HepG2 (cell line): ENCODE results near the gene ZNF154. TPM values are rescaled to one million over a fixed set of nuclear protein-coding genes. Genes with fewer than 3 reads are reported as not detected.

Source experiments
- ATAC-seq: fragments of 200-7000 bp; cut with Tn5 transposase; 3 replicates; pipeline ENCODE4 v1.9.1; 2020; ENCODE audit warnings: mild to moderate bottlenecking, moderate library complexity
- BruUV-seq: library from RNA; stranded (reverse); fragments of 400-500 nt; replicated peaks from 2 replicates; lab custom pipeline; 2021; lab: Mats Ljungman, UMichigan
- CTCF ChIA-PET: fragments of 300-600 bp; formaldehyde crosslinking; extraction: SDS; loops from one replicate; lab custom pipeline; 2021; ENCODE audit warnings: low total read pairs, inconsistent platforms, low intra/inter-chr PET ratio; lab: Yijun Ruan, JAX
- POLR2A ChIA-PET: fragments of 350-600 bp; sonication (Branson Sonifier 250); formaldehyde crosslinking; loops from one replicate; lab custom pipeline; 2020; ENCODE audit warnings: antibody characterized with exemption, inconsistent platforms; lab: Yijun Ruan, JAX
- DNase-seq: peaks from one replicate; pipeline ENCODE4 v3.0.0-alpha.2; 2015; ENCODE audit warnings: low spot score
- FAIRE-seq: peaks from 3 replicates; lab custom pipeline; 2011; peaks lifted over from hg19 to GRCh38; lab: Jason Lieb, UNC
- H2AFZ ChIP-seq: one replicate; pipeline ENCODE4 v1.6.1; 2011; ENCODE audit warnings: low read length, inconsistent platforms
- H3K27ac ChIP-seq: fragments of 300-600 bp; 3 replicates; pipeline ENCODE4 v1.8.0; 2011; ENCODE audit warnings: mixed run types, mild to moderate bottlenecking, mixed read lengths, low read length, inconsistent platforms; ENCODE audit not compliant: insufficient read depth; ENCODE audit errors: extremely low read length
- H3K27me3 ChIP-seq, 2 experiments: fragments of 200-600 bp in 1 of 2; 2 replicates in 1 of 2; 3 replicates in 1 of 2; pipeline versions ENCODE4 v1.6.0 to v1.8.0; 2011; ENCODE audit warnings: low read length in 2 of 2, mild to moderate bottlenecking in 2 of 2, moderate library complexity in 2 of 2, inconsistent platforms in 1 of 2; ENCODE audit not compliant: insufficient read depth in 2 of 2, control insufficient read depth in 1 of 2
- H3K36me3 ChIP-seq, 2 experiments: fragments of 200-600 bp in 1 of 2; replicated peaks in 1 of 2; 2 replicates in 1 of 2; 3 replicates in 1 of 2; pipeline versions ENCODE4 v1.5.1 to v1.8.0; 2011; ENCODE audit warnings: low read length in 2 of 2, inconsistent platforms in 1 of 2; ENCODE audit not compliant: insufficient read depth in 2 of 2, control insufficient read depth in 1 of 2
- H3K4me1 ChIP-seq: 2 replicates; pipeline ENCODE4 v1.5.1; 2012; ENCODE audit warnings: low read length, inconsistent platforms; ENCODE audit not compliant: insufficient read depth
- H3K4me2 ChIP-seq: 2 replicates; pipeline ENCODE4 v1.6.0; 2011; ENCODE audit warnings: low read depth, low read length, inconsistent platforms
- H3K4me3 ChIP-seq, 3 experiments: fragments of 200-600 bp in 1 of 3; sonication (generic), shearing (Covaris generic) in 1 of 3; replicated peaks in 1 of 3; 2 replicates each; pipeline ENCODE4 v1.5.1; 2011 to 2016; ENCODE audit warnings: low read length in 3 of 3, inconsistent platforms in 2 of 3, low read depth in 2 of 3, mild to moderate bottlenecking in 2 of 3, control low read depth in 1 of 3, mixed read lengths in 1 of 3; ENCODE audit not compliant: insufficient read depth in 1 of 3
- H3K79me2 ChIP-seq: one replicate; pipeline ENCODE4 v1.6.1; 2011; ENCODE audit warnings: low read length, inconsistent platforms; ENCODE audit not compliant: insufficient read depth
- H3K9ac ChIP-seq: 2 replicates; pipeline ENCODE4 v1.6.0; 2011; ENCODE audit warnings: mild to moderate bottlenecking, low read depth, low read length, inconsistent platforms; ENCODE audit not compliant: insufficient read depth
- H3K9me3 ChIP-seq: 2 replicates; pipeline ENCODE4 v1.5.1; 2012; ENCODE audit warnings: mild to moderate bottlenecking, low read length
- H4K20me1 ChIP-seq: 2 replicates; pipeline ENCODE4 v1.6.0; 2011; ENCODE audit warnings: inconsistent platforms, mild to moderate bottlenecking, low read length, moderate library complexity; ENCODE audit not compliant: insufficient read depth
- CAMTA2 ChIP-seq: sonication (generic); formaldehyde crosslinking; IDR thresholded peaks from 2 replicates; pipeline ENCODE4 v1.4.0; 2020; ENCODE audit warnings: mild to moderate bottlenecking, missing genetic modification reagents, borderline replicate concordance
- CENPBD1 ChIP-seq: sonication (generic); formaldehyde crosslinking; IDR thresholded peaks from 2 replicates; pipeline ENCODE4 v1.8.0; 2022; ENCODE audit warnings: missing genetic modification reagents, low read depth, mild to moderate bottlenecking, borderline replicate concordance
- HBP1 ChIP-seq: IDR thresholded peaks from 2 replicates; pipeline ENCODE4 v1.6.1; 2016; ENCODE audit warnings: low read depth, control low read depth
- MBNL3 ChIP-seq: fragments of 250-450 bp; sonication (Bioruptor Pico); conservative IDR thresholded peaks from 2 replicates; pipeline ENCODE4 v1.8.0; 2022; ENCODE audit warnings: mild to moderate bottlenecking, inconsistent platforms
- MIER3 ChIP-seq: IDR thresholded peaks from 2 replicates; pipeline ENCODE4 v1.6.1; 2016; ENCODE audit warnings: missing compliant biosample characterization, borderline replicate concordance
- MLXIP ChIP-seq: sonication (generic); formaldehyde crosslinking; IDR thresholded peaks from 2 replicates; pipeline ENCODE4 v1.9.0; 2021; ENCODE audit warnings: missing genetic modification reagents, borderline replicate concordance
- MYC ChIP-seq: sonication (generic); formaldehyde crosslinking; IDR thresholded peaks from 2 replicates; pipeline ENCODE4 v1.9.0; 2021; ENCODE audit warnings: missing genetic modification reagents, borderline replicate concordance
- NFKB2 ChIP-seq: sonication (generic); formaldehyde crosslinking; IDR thresholded peaks from 2 replicates; pipeline ENCODE4 v1.4.0; 2020; ENCODE audit warnings: missing genetic modification reagents, borderline replicate concordance
- NPAS2 ChIP-seq: sonication (generic); formaldehyde crosslinking; IDR thresholded peaks from 2 replicates; pipeline ENCODE4 v1.8.0; 2022; ENCODE audit warnings: mild to moderate bottlenecking, missing genetic modification reagents, borderline replicate concordance
- SPEN ChIP-seq: sonication (generic); formaldehyde crosslinking; IDR thresholded peaks from 2 replicates; pipeline ENCODE4 v1.5.1; 2020; ENCODE audit warnings: low read depth, mild to moderate bottlenecking, missing genetic modification reagents
- STAT5B ChIP-seq: sonication (generic); formaldehyde crosslinking; IDR thresholded peaks from 2 replicates; pipeline ENCODE4 v1.4.0; 2020; ENCODE audit warnings: missing genetic modification reagents
- TMF1 ChIP-seq: sonication (generic); formaldehyde crosslinking; IDR thresholded peaks from 2 replicates; pipeline ENCODE4 v1.8.1; 2022; ENCODE audit warnings: low read depth, missing genetic modification reagents
- ZC3H4 ChIP-seq: sonication (generic); formaldehyde crosslinking; IDR thresholded peaks from 2 replicates; pipeline ENCODE4 v1.4.0; 2020; ENCODE audit warnings: missing genetic modification reagents, borderline replicate concordance
- ZNF451 ChIP-seq: sonication (generic); formaldehyde crosslinking; IDR thresholded peaks from 2 replicates; pipeline ENCODE4 v1.5.0; 2020; ENCODE audit warnings: mild to moderate bottlenecking, missing genetic modification reagents
- ZNF564 ChIP-seq: sonication (generic); formaldehyde crosslinking; IDR thresholded peaks from 2 replicates; pipeline ENCODE4 v1.8.1; 2023; ENCODE audit warnings: mild to moderate bottlenecking, missing genetic modification reagents
- ZNF614 ChIP-seq: IDR thresholded peaks from 2 replicates; pipeline ENCODE4 v1.6.1; 2018; ENCODE audit warnings: missing biosample characterization, missing genetic modification reagents, inconsistent platforms, borderline replicate concordance
- WGBS: methylation state at CpG from one replicate; pipeline ENCODE4 v1.1.6; 2017; ENCODE audit warnings: low lambda C conversion rate; 5-methylcytosine and 5-hydroxymethylcytosine counted together
- in situ Hi-C: cut with HindIII; loops from 2 replicates; pipeline ENCODE4 v1.10.0; 2017; ENCODE audit warnings: low pct_unique_long_range_greater_than_20kb; ENCODE audit not compliant: extremely low pct_ligation_motif_present
- intact Hi-C: fragments of 100-400 bp; cut with micrococcal nuclease; formaldehyde crosslinking; loops from one replicate; pipeline ENCODE4 v1.10.0; 2022; ENCODE audit not compliant: unreplicated experiment
- polyA plus RNA-seq, 8 experiments: library from polyadenylated mRNA; depleted of rRNA in 3 of 8; stranded (reverse) in 7 of 8; unstranded in 1 of 8; fragments of >200 nt; fragmentation: Illumina TruSeq in 4 of 8; extraction: Trizol in 4 of 8; gene quantifications; 2 replicates each; pipeline versions ENCODE4 v1.2.1 to v1.2.3, GENCODE V29; 2011 to 2016; ENCODE audit warnings: low read depth in 4 of 8, missing spikeins in 1 of 8, mixed read lengths in 1 of 8; ENCODE audit not compliant: insufficient read depth in 1 of 8
- total RNA-seq, 5 experiments: library from RNA; depleted of rRNA; stranded (reverse); fragments of >200 nt; fragmentation: Illumina TruSeq; extraction: Trizol; gene quantifications; 2 replicates each; pipeline ENCODE4 v1.2.3, GENCODE V29; 2016; ENCODE audit warnings: low read depth in 1 of 5
- TF ChIP-seq, protein P1 (sequence below): sonication (generic); formaldehyde crosslinking; IDR thresholded peaks from 2 replicates; pipeline ENCODE4 v1.4.0; 2020; ENCODE audit warnings: mild to moderate bottlenecking, low read depth, missing genetic modification reagents

ZNF154 gene
- total and polyA plus RNA-seq, 2 of the 13 experiments (the other 11 are each of a cell fraction or from before 2014, with no cell fraction given) = not detected

DNA sequence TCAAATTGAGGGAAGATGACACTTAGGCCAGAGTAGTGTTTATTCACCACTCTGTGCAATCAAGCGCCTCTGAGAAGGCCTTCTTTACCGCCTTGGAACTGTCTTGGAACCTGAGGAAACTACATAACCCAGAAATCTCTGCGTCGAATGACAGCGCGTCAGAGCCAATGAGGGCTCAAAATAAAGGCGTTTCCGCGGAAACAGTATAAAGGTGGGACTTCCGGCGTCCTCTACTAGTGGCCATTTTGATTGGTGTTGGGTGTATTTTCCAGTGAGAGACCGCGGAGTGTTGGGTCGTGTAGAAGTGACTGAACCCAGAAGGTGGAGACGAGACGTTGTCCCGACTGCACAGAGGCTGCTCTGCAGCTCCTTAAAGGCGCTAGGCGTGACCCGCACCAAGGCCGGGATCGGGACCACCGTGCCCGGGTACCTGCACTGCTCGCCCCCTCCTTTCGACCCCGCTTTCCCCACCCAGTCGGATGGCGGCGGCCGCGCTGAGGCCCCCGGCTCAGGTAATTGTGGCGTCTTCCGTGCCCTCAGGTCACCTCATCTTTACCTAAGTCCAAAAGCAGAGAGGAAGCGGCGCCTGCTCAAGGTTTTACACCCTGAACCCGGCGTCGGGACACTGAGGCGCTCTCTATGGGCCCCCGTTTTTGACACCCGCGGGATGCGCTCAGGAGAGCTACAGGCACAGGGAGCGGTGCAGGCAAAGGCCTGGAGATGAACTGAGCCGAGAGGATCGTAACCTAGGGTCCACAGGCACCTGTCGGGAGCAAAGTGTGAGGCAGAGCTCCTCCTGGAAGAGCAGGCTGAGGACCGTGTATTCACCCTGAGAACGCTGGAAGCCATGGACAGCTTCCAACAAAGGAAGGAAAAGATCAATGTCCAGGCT, 37.8 kb upstream of the ZNF154 start, which contains the start of gene ZNF776:
ZNF776 (plus strand) TSS at position 236 of the 892 bp plus-strand sequence; CDS start at position 480, 244 bp downstream.
- no peaks in the 10 kb centered on the region for H4K20me1 ChIP-seq
- POLR2A ChIA-PET = interaction anchor here (1.0 to 2.2 kb wide), 7 partner anchors 65 to 437 kb away, joined by 3 to 13 read pairs (median 4); partner anchors contain the start of genes ZNF256, ZNF551, ZNF552 and ZNF587B
- H3K4me1 ChIP-seq = peaks cover 33% of the 10 kb centered on the region
- H3K4me2 ChIP-seq = peak within 1 kb of the TSS; percentile 88
- peaks cover 6 to 18% of the 10 kb centered on the region in 2 experiments; a peak in 4 of 5 replicates for H3K36me3 ChIP-seq
- peak within 1 kb of the TSS; percentile 87 for H2AFZ ChIP-seq
- H3K9me3 ChIP-seq = no peaks in the 10 kb centered on the region
- TSS peak; percentile 74 for BruUV-seq
- ATAC-seq (peak; percentile 99), DNase-seq (peak; percentile 88), FAIRE-seq (peak; percentile 95)
- WGBS = under 1% methylated on average over 38 of the region's 51 CpGs
- peak within 1 kb of the TSS; percentile 87 to 100 (median 99) for H3K4me3 ChIP-seq
- H3K27ac ChIP-seq = peak within 1 kb of the TSS; percentile 89
- peak within 1 kb of the TSS; percentile 92 for H3K9ac ChIP-seq
- CTCF ChIA-PET = no interaction called here
- in situ Hi-C loops (loop anchor here (10.0 kb wide), 1 partner anchor 408 kb away; the partner anchor contains the start of gene ZNF329), intact Hi-C loops (loop anchor here (2.0 kb wide), 2 partner anchors 72 to 168 kb away; partner anchors contain the start of gene ZNF416)
- H3K27me3 ChIP-seq = no peaks in the 10 kb centered on the region; a peak in 1 of 5 replicates
- H3K79me2 ChIP-seq = peaks cover 34% of the 10 kb centered on the region
- TF ChIP-seq NPAS2 (CRISPR knock-in tag) (0 out of 2 replicates have a peak, but pooled peaks have one; percentile 37), ZNF614 (CRISPR knock-in tag) (no peak), MLXIP (CRISPR knock-in tag) (no peak), MBNL3 (CRISPR knock-in tag) (no peak), CENPBD1 (CRISPR knock-in tag) (no peak), ZC3H4 (CRISPR knock-in tag) (no peak), ZNF451 (CRISPR knock-in tag) (no peak), ZNF564 (0 out of 2 replicates have a peak, but pooled peaks have one; percentile 41), CAMTA2 (no peak), NFKB2 (CRISPR knock-in tag) (peak; percentile 75; the same call in 1 of the 2 replicates), TMF1 (CRISPR knock-in tag) (no peak), HBP1 (no peak; the same call in 1 of the 2 replicates), MYC (CRISPR knock-in tag) (peak; percentile 59; the same call in 1 of the 2 replicates), SPEN (CRISPR knock-in tag) (peak; percentile 60; the same call in 1 of the 2 replicates), STAT5B (CRISPR knock-in tag) (no peak), MIER3 (CRISPR knock-in tag) (0 out of 2 replicates have a peak, but pooled peaks have one; percentile 41)
- TF ChIP-seq, protein P1, sequence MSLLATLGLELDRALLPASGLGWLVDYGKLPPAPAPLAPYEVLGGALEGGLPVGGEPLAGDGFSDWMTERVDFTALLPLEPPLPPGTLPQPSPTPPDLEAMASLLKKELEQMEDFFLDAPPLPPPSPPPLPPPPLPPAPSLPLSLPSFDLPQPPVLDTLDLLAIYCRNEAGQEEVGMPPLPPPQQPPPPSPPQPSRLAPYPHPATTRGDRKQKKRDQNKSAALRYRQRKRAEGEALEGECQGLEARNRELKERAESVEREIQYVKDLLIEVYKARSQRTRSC = no peak
